HUES64 (cell line): ENCODE data around the gene NR2C1.

Source experiments
- H3K27ac ChIP-seq: 2 replicates; pipeline ENCODE4 v1.7.0; 2013; ENCODE audit warnings: low read depth, low read length, inconsistent platforms
- H3K27me3 ChIP-seq: 2 replicates; pipeline ENCODE4 v1.6.1; 2013; ENCODE audit warnings: mild to moderate bottlenecking, low read length; ENCODE audit not compliant: insufficient read depth
- H3K36me3 ChIP-seq: 2 replicates; pipeline ENCODE4 v1.6.1; 2013; ENCODE audit warnings: mild to moderate bottlenecking, low read length; ENCODE audit not compliant: insufficient read depth
- H3K4me1 ChIP-seq: 2 replicates; pipeline ENCODE4 v1.6.1; 2013; ENCODE audit warnings: mild to moderate bottlenecking, low read length, moderate library complexity; ENCODE audit not compliant: insufficient read depth
- H3K4me3 ChIP-seq: 2 replicates; pipeline ENCODE4 v1.5.1; 2013; ENCODE audit warnings: mild to moderate bottlenecking, low read length, moderate library complexity
- H3K9ac ChIP-seq: 2 replicates; pipeline ENCODE4 v1.6.1; 2013; ENCODE audit warnings: mild to moderate bottlenecking, low read depth, low read length
- H3K9me3 ChIP-seq: 2 replicates; pipeline ENCODE4 v1.6.1; 2013; ENCODE audit warnings: low read depth, low read length; ENCODE audit not compliant: insufficient read depth
- WGBS: fragments of 150-250, 120-280 bp; methylation state at CpG from one replicate; pipeline ENCODE4 v1.1.7; 2013; ENCODE audit warnings: missing lambda C conversion rate; 5-methylcytosine and 5-hydroxymethylcytosine counted together

Gene NR2C1

DNA sequence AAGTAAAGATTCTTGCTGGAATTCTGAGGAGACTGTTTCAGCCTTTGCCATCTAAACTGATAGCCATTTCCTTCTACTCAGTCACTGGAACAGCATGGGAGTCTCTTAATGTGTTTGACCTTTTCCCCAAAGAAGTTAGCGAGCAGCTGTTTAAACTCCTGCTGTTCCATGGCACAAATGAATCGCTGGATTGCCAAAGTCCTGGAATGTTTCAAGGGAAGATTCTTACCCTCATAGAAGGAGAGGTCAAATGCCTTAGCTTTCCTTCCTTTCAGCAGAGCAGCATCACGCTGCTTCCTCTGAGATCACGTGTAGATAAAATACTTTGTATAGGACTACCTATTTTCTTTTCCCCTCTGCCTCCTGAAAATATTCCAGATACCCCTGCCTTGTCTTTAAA lies 10.5 kb upstream of the NR2C1 start:
- Histone ChIP-seq H3K36me3 (peaks cover 36% of the 10 kb centered on the region), H3K4me1 (peaks cover 15% of the 10 kb centered on the region; the same call in 1 of the 2 replicates), H3K4me3 (peak overlapping the region; percentile 0; the same call in 1 of the 2 replicates), H3K9me3 (no peaks in the 10 kb centered on the region), H3K27ac (peak overlapping the region; percentile 80), H3K9ac (peak overlapping the region; percentile 37; the same call in 1 of the 2 replicates), H3K27me3 (no peaks in the 10 kb centered on the region)
- WGBS: 58% methylated on average over 4 of the region's 4 CpGs

DNA sequence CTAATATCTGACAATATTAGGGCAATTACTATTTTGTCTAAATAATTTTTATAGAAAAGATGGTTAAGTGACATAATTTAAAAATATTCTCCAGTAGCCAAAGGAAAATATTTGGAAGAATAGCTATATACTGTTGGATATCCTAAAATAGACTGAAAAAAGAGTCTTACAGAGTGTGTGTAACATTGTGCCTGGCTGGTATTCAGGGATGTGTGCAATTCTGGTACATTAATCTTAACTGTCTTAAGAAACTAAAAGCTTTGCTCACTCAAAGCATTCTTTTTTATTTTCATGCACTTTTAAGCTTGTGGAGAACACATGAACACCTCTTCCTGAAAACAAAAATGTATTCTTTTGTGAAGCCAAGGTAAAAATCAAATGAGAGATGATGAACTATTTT lies 10.1 kb upstream of the NR2C1 start:
- Histone ChIP-seq H3K9ac (peak overlapping the region; percentile 12; the same call in 1 of the 2 replicates), H3K27ac (peak overlapping the region; percentile 77)

GRCh38 chr12:95077341-95077740 lies 3.9 kb upstream of the NR2C1 start:
- WGBS: 93% methylated on average over 4 of the region's 4 CpGs
- Histone ChIP-seq H3K4me3 (no peak overlapping the region), H3K36me3 (0 out of 2 replicates have a peak, but pooled peaks cover 10% of the 10 kb centered on the region)

More for the DNA sequence above, 10.1 kb upstream of the NR2C1 start:
- H3K4me1 ChIP-seq: peaks cover 15% of the 10 kb centered on the region; the same call in 1 of the 2 replicates
- H3K27me3 ChIP-seq: no peaks in the 10 kb centered on the region
- H3K36me3 ChIP-seq: peaks cover 31% of the 10 kb centered on the region
- peak overlapping the region; percentile 0; the same call in 1 of the 2 replicates for H3K4me3 ChIP-seq
- H3K9me3 ChIP-seq: no peaks in the 10 kb centered on the region

GRCh38 chr12:95074766-95075165 lies 1.3 kb upstream of the NR2C1 start:
- 92% methylated on average over 5 of the region's 5 CpGs for WGBS
- H3K9ac ChIP-seq: no peak overlapping the region
- H3K4me3 ChIP-seq: no peak overlapping the region
- H3K4me1 ChIP-seq: 0 out of 2 replicates have a peak, but pooled peaks cover 5% of the 10 kb centered on the region
- H3K9me3 ChIP-seq: no peaks in the 10 kb centered on the region
- H3K27ac ChIP-seq: no peak overlapping the region
- H3K36me3 ChIP-seq: peaks cover 8% of the 10 kb centered on the region; the same call in 1 of the 2 replicates
- H3K27me3 ChIP-seq: no peaks in the 10 kb centered on the region

More at GRCh38 chr12:95077341-95077740, 3.9 kb upstream of the NR2C1 start:
- H3K9ac ChIP-seq: no peak overlapping the region
- H3K4me1 ChIP-seq: 0 out of 2 replicates have a peak, but pooled peaks cover 5% of the 10 kb centered on the region
- H3K27me3 ChIP-seq: no peaks in the 10 kb centered on the region
- H3K9me3 ChIP-seq: no peaks in the 10 kb centered on the region
- no peak overlapping the region for H3K27ac ChIP-seq

GRCh38 chr12:95073698-95074520 lies 491 bp upstream of the NR2C1 start:
- no peaks in the 10 kb centered on the region for H3K9me3 ChIP-seq
- no peaks in the 10 kb centered on the region for H3K27me3 ChIP-seq
- H3K27ac ChIP-seq: no peak overlapping the region
- H3K36me3 ChIP-seq: peaks cover 17% of the 10 kb centered on the region
- WGBS: 68% methylated on average over 23 of the region's 23 CpGs
- H3K4me3 ChIP-seq: peak overlapping the region; percentile 84
- H3K9ac ChIP-seq: no peak overlapping the region
- 0 out of 2 replicates have a peak, but pooled peaks cover 5% of the 10 kb centered on the region for H3K4me1 ChIP-seq

GRCh38 chr12:95070378-95070777 lies 3.0 kb downstream of the NR2C1 start:
- no peaks in the 10 kb centered on the region for H3K9me3 ChIP-seq
- peaks cover 43% of the 10 kb centered on the region for H3K36me3 ChIP-seq
- no peaks in the 10 kb centered on the region for H3K27me3 ChIP-seq
- H3K4me1 ChIP-seq: 0 out of 2 replicates have a peak, but pooled peaks cover 5% of the 10 kb centered on the region
- H3K27ac ChIP-seq: no peak overlapping the region
- 82% methylated on average over 1 of the region's 1 CpG for WGBS
- H3K9ac ChIP-seq: no peak overlapping the region
- H3K4me3 ChIP-seq: no peak overlapping the region

- no peak overlapping the region for H3K27ac ChIP-seq
- no peak overlapping the region for H3K4me3 ChIP-seq
- no peak overlapping the region for H3K9ac ChIP-seq
- peaks cover 80% of the 10 kb centered on the region for H3K36me3 ChIP-seq
- no peaks in the 10 kb centered on the region for H3K27me3 ChIP-seq
- WGBS: 95% methylated on average over 5 of the region's 7 CpGs
- H3K4me1 ChIP-seq: no peaks in the 10 kb centered on the region
- H3K9me3 ChIP-seq: no peaks in the 10 kb centered on the region
Measured at GRCh38 chr12:95066091-95066855, 7.1 kb downstream of the NR2C1 start.

DNA sequence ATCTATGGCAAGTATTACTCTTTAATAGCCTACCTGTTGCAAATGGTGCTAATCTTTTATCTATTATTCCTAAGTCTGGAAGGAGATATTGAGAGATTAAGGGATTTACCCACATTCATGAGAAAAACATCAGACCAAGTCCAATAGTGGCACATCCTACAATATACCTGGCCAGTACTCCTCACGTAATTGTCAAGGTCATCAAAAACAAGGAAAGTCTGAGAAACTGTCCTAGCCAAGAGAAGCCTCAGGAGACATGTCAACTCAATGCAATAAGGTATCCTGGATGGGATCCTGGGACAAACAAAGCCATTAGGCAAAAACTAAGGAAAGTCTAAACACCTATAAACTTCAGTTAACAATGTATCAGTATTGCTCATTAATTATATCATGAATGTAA lies 12.5 kb downstream of the NR2C1 start:
- Histone ChIP-seq H3K36me3 (peaks cover 98% of the 10 kb centered on the region), H3K27me3 (no peaks in the 10 kb centered on the region), H3K27ac (no peak overlapping the region), H3K9ac (no peak overlapping the region), H3K4me1 (no peaks in the 10 kb centered on the region), H3K4me3 (no peak overlapping the region), H3K9me3 (no peaks in the 10 kb centered on the region)
- WGBS: 92% methylated on average over 1 of the region's 1 CpG

- H3K27ac ChIP-seq: no peak overlapping the region
- no peak overlapping the region for H3K9ac ChIP-seq
- 95% methylated on average over 2 of the region's 4 CpGs for WGBS
- H3K36me3 ChIP-seq: peaks cover 97% of the 10 kb centered on the region
- no peak overlapping the region for H3K4me3 ChIP-seq
- no peaks in the 10 kb centered on the region for H3K27me3 ChIP-seq
- H3K4me1 ChIP-seq: no peaks in the 10 kb centered on the region
- no peaks in the 10 kb centered on the region for H3K9me3 ChIP-seq
Measured at GRCh38 chr12:95059984-95060383, 13.4 kb downstream of the NR2C1 start.

DNA sequence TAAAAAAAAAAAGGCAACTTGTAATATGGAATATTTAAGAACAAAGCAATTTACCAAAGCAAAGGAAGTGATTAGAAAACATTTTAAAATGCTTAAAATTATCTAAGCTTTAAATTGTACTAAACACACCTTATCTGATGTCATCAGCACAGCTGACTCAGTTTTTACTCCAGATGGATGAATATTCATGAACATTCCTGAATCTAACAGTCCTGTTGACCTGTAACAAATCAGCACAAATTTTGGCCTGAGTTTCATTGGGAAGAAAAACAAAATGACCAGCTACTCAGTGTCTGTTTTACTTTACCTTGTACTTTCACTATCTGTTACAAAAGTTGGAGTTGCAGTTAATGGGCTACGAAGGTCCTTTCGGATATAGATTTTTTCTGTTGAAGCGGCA lies 16.0 kb downstream of the NR2C1 start:
- H3K36me3 ChIP-seq: peaks cover 93% of the 10 kb centered on the region
- H3K9ac ChIP-seq: no peak overlapping the region
- no peak overlapping the region for H3K4me3 ChIP-seq
- H3K27ac ChIP-seq: no peak overlapping the region
- H3K4me1 ChIP-seq: no peaks in the 10 kb centered on the region
- 97% methylated on average over 3 of the region's 3 CpGs for whole genome bisulfite sequencing
- H3K9me3 ChIP-seq: no peaks in the 10 kb centered on the region
- no peaks in the 10 kb centered on the region for H3K27me3 ChIP-seq

- Histone ChIP-seq H3K36me3 (peaks cover 92% of the 10 kb centered on the region), H3K27me3 (no peaks in the 10 kb centered on the region), H3K9me3 (no peaks in the 10 kb centered on the region), H3K27ac (no peak overlapping the region), H3K4me3 (no peak overlapping the region), H3K9ac (no peak overlapping the region), H3K4me1 (no peaks in the 10 kb centered on the region)
- 80% methylated on average over 1 of the region's 2 CpGs for WGBS
Measured at GRCh38 chr12:95055057-95055456, 18.4 kb downstream of the NR2C1 start.
